Neuronal stem cell (in vitro differentiated cells): ENCODE results near the gene EMC8.

Experiments used
- DNase-seq: peaks from one replicate; pipeline ENCODE4 v3.0.0-alpha.2; 2013; ENCODE audit warnings: low spot score
- H2AFZ ChIP-seq: one replicate; pipeline ENCODE4 v1.6.1; 2013; ENCODE audit warnings: mild to moderate bottlenecking, low read length, inconsistent platforms
- H2AK5ac ChIP-seq: 2 replicates; pipeline ENCODE4 v1.6.1; 2013; ENCODE audit warnings: low read depth, mild to moderate bottlenecking, inconsistent platforms, low read length, moderate library complexity, mixed read lengths
- H2BK120ac ChIP-seq: 2 replicates; pipeline ENCODE4 v1.6.1; 2013; ENCODE audit warnings: low read depth, mild to moderate bottlenecking, inconsistent platforms, low read length, moderate library complexity, mixed read lengths
- H2BK12ac ChIP-seq: one replicate; pipeline ENCODE4 v1.6.1; 2013; ENCODE audit warnings: low read length, inconsistent platforms
- H2BK15ac ChIP-seq: 2 replicates; pipeline ENCODE4 v1.6.1; 2013; ENCODE audit warnings: mild to moderate bottlenecking, low read length, inconsistent platforms, mixed read lengths
- H2BK5ac ChIP-seq: one replicate; pipeline ENCODE4 v1.6.1; 2013; ENCODE audit warnings: inconsistent platforms, mild to moderate bottlenecking, low read length, moderate library complexity
- H3K14ac ChIP-seq: one replicate; pipeline ENCODE4 v1.6.1; 2013; ENCODE audit warnings: low read length, inconsistent platforms
- H3K18ac ChIP-seq: 2 replicates; pipeline ENCODE4 v1.6.1; 2013; ENCODE audit warnings: low read length, inconsistent platforms
- H3K23ac ChIP-seq: 2 replicates; pipeline ENCODE4 v1.6.1; 2013; ENCODE audit warnings: low read depth, mild to moderate bottlenecking, mixed read lengths, low read length, inconsistent platforms; ENCODE audit not compliant: poor library complexity
- H3K27ac ChIP-seq: replicated peaks from 3 replicates; pipeline ENCODE4 v1.5.1; 2013; ENCODE audit warnings: low read length, inconsistent platforms
- H3K27me3 ChIP-seq, 3 experiments: 2 replicates each; pipeline ENCODE4 v1.6.1; 2013; ENCODE audit warnings: low read length in 3 of 3, mild to moderate bottlenecking in 2 of 3, inconsistent platforms in 1 of 3, low read depth in 1 of 3, mixed read lengths in 1 of 3, moderate library complexity in 1 of 3; ENCODE audit not compliant: control insufficient read depth in 3 of 3, insufficient read depth in 3 of 3
- H3K36me3 ChIP-seq, 2 donors: replicated peaks in 1 of 2; 2 replicates each; pipeline ENCODE4 v1.6.1; 2013; ENCODE audit warnings: low read length in 2 of 2; ENCODE audit not compliant: control insufficient read depth in 2 of 2, insufficient read depth in 2 of 2
- H3K4ac ChIP-seq: 2 replicates; pipeline ENCODE4 v1.6.1; 2013; ENCODE audit warnings: inconsistent platforms, mild to moderate bottlenecking, low read length, moderate library complexity
- H3K4me1 ChIP-seq, 2 donors: 1 replicate in 1 of 2; 2 replicates in 1 of 2; pipeline ENCODE4 v1.6.1; 2013; ENCODE audit warnings: low read length in 2 of 2, low read depth in 1 of 2; ENCODE audit not compliant: control insufficient read depth in 2 of 2, insufficient read depth in 1 of 2
- H3K4me2 ChIP-seq: one replicate; pipeline ENCODE4 v1.6.1; 2013; ENCODE audit warnings: mild to moderate bottlenecking, low read length, inconsistent platforms; ENCODE audit not compliant: insufficient read depth, poor library complexity, severe bottlenecking
- H3K4me3 ChIP-seq, 2 donors: 2 replicates each; pipeline ENCODE4 v1.5.1; 2013; ENCODE audit warnings: low read length in 2 of 2, mild to moderate bottlenecking in 2 of 2, inconsistent platforms in 1 of 2, moderate library complexity in 1 of 2
- H3K79me1 ChIP-seq: one replicate; pipeline ENCODE4 v1.6.1; 2013; ENCODE audit warnings: low read depth, mild to moderate bottlenecking, inconsistent platforms, low read length, moderate library complexity
- H3K9ac ChIP-seq: one replicate; pipeline ENCODE4 v1.6.1; 2013; ENCODE audit warnings: mild to moderate bottlenecking, low read depth, low read length, inconsistent platforms; ENCODE audit not compliant: poor library complexity
- H3K9me3 ChIP-seq, 2 donors: replicated peaks in 1 of 2; 2 replicates each; pipeline versions ENCODE3 to v1.6.1; 2013; ENCODE audit warnings: low read length in 2 of 2, mild to moderate bottlenecking in 2 of 2, inconsistent platforms in 1 of 2, low read depth in 1 of 2, mixed read lengths in 1 of 2, moderate library complexity in 1 of 2; ENCODE audit not compliant: control insufficient read depth in 2 of 2, insufficient read depth in 1 of 2
- H4K8ac ChIP-seq: one replicate; pipeline ENCODE4 v1.6.1; 2013; ENCODE audit warnings: low read depth, mild to moderate bottlenecking, inconsistent platforms, low read length, moderate library complexity
- H4K91ac ChIP-seq: one replicate; pipeline ENCODE4 v1.6.1; 2013; ENCODE audit warnings: low read length, low read depth, mild to moderate bottlenecking, inconsistent platforms; ENCODE audit not compliant: poor library complexity
- WGBS, 2 donors: extraction: QIAGEN DNeasy Blood & Tissue Kit; methylation state at CpG; one replicate each; pipeline ENCODE4 v1.1.7; 2013; ENCODE audit warnings: missing lambda C conversion rate in 2 of 2, mixed read lengths in 1 of 2; ENCODE audit not compliant: insufficient read length in 2 of 2, insufficient replicate concordance in 1 of 2; ENCODE audit errors: extremely low coverage in 2 of 2; 5-methylcytosine and 5-hydroxymethylcytosine counted together

EMC8 gene

GRCh38 chr16:85763616-85764015 lies 35.7 kb downstream of the EMC8 start:
- H3K27me3 ChIP-seq = no peaks in the 10 kb centered on the region
- no peak overlapping the region for H3K4ac ChIP-seq

GRCh38 chr16:85762970-85763369 lies 36.4 kb downstream of the EMC8 start:
- Histone ChIP-seq H2AK5ac (peak overlapping the region; percentile 65), H3K4me3 (no peak overlapping the region), H3K4ac (no peak overlapping the region), H3K18ac (no peak overlapping the region), H4K91ac (no peak overlapping the region), H3K79me1 (no peaks in the 10 kb centered on the region), H3K9ac (no peak overlapping the region), H2BK15ac (no peak overlapping the region), H3K23ac (no peak overlapping the region), H3K14ac (peak overlapping the region; percentile 11), H2BK120ac (no peak overlapping the region), H3K27me3 (no peaks in the 10 kb centered on the region), H3K4me2 (no peak overlapping the region), H3K36me3 (no peaks in the 10 kb centered on the region), H2AFZ (no peak overlapping the region), H3K27ac (no peak overlapping the region), H3K9me3 (no peaks in the 10 kb centered on the region), H2BK12ac (peak overlapping the region; percentile 11), H4K8ac (no peak overlapping the region), H2BK5ac (no peak overlapping the region), H3K4me1 (peaks cover 0 to 3% of the 10 kb centered on the region in 2 donors)
- no CpG with 5 or more reads among the region's 12 CpGs for WGBS, 2 donors
- no peak for DNase-seq

More at GRCh38 chr16:85763616-85764015, 35.7 kb downstream of the EMC8 start:
- no peak overlapping the region for H2BK15ac ChIP-seq
- no peak overlapping the region for H3K27ac ChIP-seq
- no peak overlapping the region for H2BK12ac ChIP-seq
- no peak overlapping the region for H3K9ac ChIP-seq
- H2AFZ ChIP-seq = no peak overlapping the region
- H3K4me2 ChIP-seq = no peak overlapping the region
- no peak overlapping the region for H3K4me3 ChIP-seq
- H2BK5ac ChIP-seq = no peak overlapping the region
- H3K14ac ChIP-seq = no peak overlapping the region
- H3K36me3 ChIP-seq = no peaks in the 10 kb centered on the region
- no peak overlapping the region for H3K23ac ChIP-seq
- no peak overlapping the region for H2AK5ac ChIP-seq
- no peaks in the 10 kb centered on the region for H3K9me3 ChIP-seq
- no peak overlapping the region for H4K8ac ChIP-seq
- no peaks in the 10 kb centered on the region for H3K79me1 ChIP-seq
- WGBS, 2 donors = no CpG with 5 or more reads among the region's 2 CpGs
- no peak for DNase-seq
- no peak overlapping the region for H4K91ac ChIP-seq
- H3K4me1 ChIP-seq = peaks cover 0 to 9% of the 10 kb centered on the region in 2 donors
- H3K18ac ChIP-seq = no peak overlapping the region
- H2BK120ac ChIP-seq = no peak overlapping the region

- Histone ChIP-seq H2AFZ (no peak overlapping the region), H3K36me3 (no peaks in the 10 kb centered on the region), H3K4me1 (peaks cover 0 to 2% of the 10 kb centered on the region in 2 donors), H3K4me3 (no peak overlapping the region), H2BK5ac (no peak overlapping the region), H3K4ac (no peak overlapping the region), H2AK5ac (no peak overlapping the region), H2BK120ac (no peak overlapping the region), H2BK12ac (no peak overlapping the region), H3K79me1 (no peaks in the 10 kb centered on the region), H3K14ac (no peak overlapping the region), H3K9ac (no peak overlapping the region), H2BK15ac (no peak overlapping the region), H3K23ac (no peak overlapping the region), H3K4me2 (no peak overlapping the region), H3K9me3 (no peaks in the 10 kb centered on the region), H4K8ac (no peak overlapping the region), H3K27me3 (no peaks in the 10 kb centered on the region), H3K27ac (no peak overlapping the region), H4K91ac (no peak overlapping the region), H3K18ac (no peak overlapping the region)
- 100% methylated on average over 2 of the region's 6 CpGs; no CpG with 5 or more reads in 1 of the 2 donors for WGBS, 2 donors
- DNase-seq = no peak
Measured at GRCh38 chr16:85761861-85762260, 37.5 kb downstream of the EMC8 start.

GRCh38 chr16:85759631-85760419 lies 39.5 kb downstream of the EMC8 start:
- H3K4me3 ChIP-seq = peak overlapping the region in 1 of 2 donors; percentile 9
- H3K9me3 ChIP-seq = no peaks in the 10 kb centered on the region
- no peaks in the 10 kb centered on the region for H3K36me3 ChIP-seq
- H3K18ac ChIP-seq = peak overlapping the region; percentile 48
- H3K9ac ChIP-seq = no peak overlapping the region
- no CpG with 5 or more reads among the region's 20 CpGs for WGBS, 2 donors
- H4K8ac ChIP-seq = no peak overlapping the region
- no peak overlapping the region for H2BK120ac ChIP-seq
- H2AFZ ChIP-seq = no peak overlapping the region
- H3K79me1 ChIP-seq = no peaks in the 10 kb centered on the region
- H3K4ac ChIP-seq = no peak overlapping the region
- peaks cover 0 to 8% (median 0%) of the 10 kb centered on the region in 3 experiments for H3K27me3 ChIP-seq
- peak overlapping the region; percentile 60 for H2BK5ac ChIP-seq
- peaks cover 0 to 5% of the 10 kb centered on the region in 2 donors for H3K4me1 ChIP-seq
- no peak overlapping the region for H4K91ac ChIP-seq
- peak overlapping the region; percentile 6 for H2BK12ac ChIP-seq
- no peak overlapping the region for H3K27ac ChIP-seq
- no peak overlapping the region for H2BK15ac ChIP-seq
- DNase-seq = no peak
- no peak overlapping the region for H3K23ac ChIP-seq
- H2AK5ac ChIP-seq = peak overlapping the region; percentile 83
- H3K14ac ChIP-seq = no peak overlapping the region
- no peak overlapping the region for H3K4me2 ChIP-seq
